Measurements from ENCODE around the gene FAM186B.
A peak's percentile ranks its signal among the peaks of the same experiment; 100 is the strongest.

The FAM186B gene

DNA sequence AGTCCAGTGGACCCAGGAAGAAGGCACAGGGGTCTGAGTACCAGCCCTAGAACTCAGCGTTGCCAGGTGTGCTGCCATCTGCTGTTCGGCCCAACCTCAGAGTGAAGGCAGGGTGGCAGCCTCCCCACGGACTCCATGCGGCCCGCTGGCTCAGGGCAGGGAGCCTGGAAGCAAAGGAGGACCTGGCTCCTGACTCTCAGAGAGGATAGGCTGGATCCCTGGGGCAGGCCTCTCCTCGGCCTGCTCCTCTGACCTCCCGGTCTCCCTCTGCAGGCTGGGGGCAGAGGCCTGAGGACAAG is 47.6 kb downstream of the FAM186B start:
- Histone ChIP-seq H2AFZ (ENCODE audit: low read length) (no peak overlapping the region), H4K20me1 (ENCODE audit: insufficient read depth, low read length) (no peaks in the 10 kb centered on the region), H3F3A (ENCODE audit: insufficient read depth, low read length) (no peaks in the 10 kb centered on the region), H3K27ac (ENCODE audit: low read depth, low read length, poor library complexity, severe bottlenecking) (no peak overlapping the region), H3K79me2 (ENCODE audit: insufficient read depth, low read length) (no peaks in the 10 kb centered on the region), H3K9me2 (ENCODE audit: low read depth, low read length) (no peaks in the 10 kb centered on the region), H3K9me3 (ENCODE audit: low read length) (no peaks in the 10 kb centered on the region), H3K4me2 (ENCODE audit: low read length) (no peak overlapping the region), H3K36me3 (ENCODE audit: insufficient read depth, low read length) (peaks cover 67% of the 10 kb centered on the region), H3K4me3 (ENCODE audit: low read depth, low read length, poor library complexity, severe bottlenecking) (no peak overlapping the region), H3K27me3 (ENCODE audit: insufficient read depth, low read length) (no peaks in the 10 kb centered on the region), H3K9ac (ENCODE audit: low read length) (no peak overlapping the region), H3K4me1 (ENCODE audit: insufficient read depth, low read length, severe bottlenecking) (no peaks in the 10 kb centered on the region)
- TF ChIP-seq EZH2 (IDR thresholded peaks at IDR 0.05; ENCODE audit: borderline replicate concordance, low read length) (no peak), CTCF (IDR thresholded peaks at IDR 0.05; ENCODE audit: low read length) (peak; percentile 45; the same call in 1 of the 2 replicates)

- no peaks in the 10 kb centered on the region for H3K4me1 ChIP-seq (ENCODE audit: insufficient read depth, low read length, severe bottlenecking)
- no peaks in the 10 kb centered on the region for H4K20me1 ChIP-seq (ENCODE audit: insufficient read depth, low read length)
- no peak overlapping the region for H3K4me2 ChIP-seq (ENCODE audit: low read length)
- no peaks in the 10 kb centered on the region for H3K9me3 ChIP-seq (ENCODE audit: low read length)
- H2AFZ ChIP-seq (ENCODE audit: low read length), result no peak overlapping the region
- no peak overlapping the region for H3K4me3 ChIP-seq (ENCODE audit: low read depth, low read length, poor library complexity, severe bottlenecking)
- H3K79me2 ChIP-seq (ENCODE audit: insufficient read depth, low read length), result no peaks in the 10 kb centered on the region
- no peak for TF ChIP-seq EZH2 (IDR thresholded peaks at IDR 0.05; ENCODE audit: borderline replicate concordance, low read length)
- TF ChIP-seq CTCF (IDR thresholded peaks at IDR 0.05; ENCODE audit: low read length), result no peak
- no peaks in the 10 kb centered on the region for H3F3A ChIP-seq (ENCODE audit: insufficient read depth, low read length)
- no peaks in the 10 kb centered on the region for H3K27me3 ChIP-seq (ENCODE audit: insufficient read depth, low read length)
- H3K9me2 ChIP-seq (ENCODE audit: low read depth, low read length), result no peaks in the 10 kb centered on the region
- H3K36me3 ChIP-seq (ENCODE audit: insufficient read depth, low read length), result peaks cover 62% of the 10 kb centered on the region
- H3K27ac ChIP-seq (ENCODE audit: low read depth, low read length, poor library complexity, severe bottlenecking), result no peak overlapping the region
- H3K9ac ChIP-seq (ENCODE audit: low read length), result no peak overlapping the region
Observed at GRCh38 chr12:49557187-49557916, 48.1 kb downstream of the FAM186B start.

- no peaks in the 10 kb centered on the region for H3K4me1 ChIP-seq (ENCODE audit: insufficient read depth, low read length, severe bottlenecking)
- no peaks in the 10 kb centered on the region for H3K27me3 ChIP-seq (ENCODE audit: insufficient read depth, low read length)
- H3K9me2 ChIP-seq (ENCODE audit: low read depth, low read length), result no peaks in the 10 kb centered on the region
- no peak overlapping the region for H3K9ac ChIP-seq (ENCODE audit: low read length)
- H2AFZ ChIP-seq (ENCODE audit: low read length), result no peak overlapping the region
- no peaks in the 10 kb centered on the region for H3K9me3 ChIP-seq (ENCODE audit: low read length)
- no peak overlapping the region for H3K4me2 ChIP-seq (ENCODE audit: low read length)
- H4K20me1 ChIP-seq (ENCODE audit: insufficient read depth, low read length), result no peaks in the 10 kb centered on the region
- no peak overlapping the region for H3K27ac ChIP-seq (ENCODE audit: low read depth, low read length, poor library complexity, severe bottlenecking)
- no peaks in the 10 kb centered on the region for H3K79me2 ChIP-seq (ENCODE audit: insufficient read depth, low read length)
- H3K36me3 ChIP-seq (ENCODE audit: insufficient read depth, low read length), result peaks cover 55% of the 10 kb centered on the region
- no peak for TF ChIP-seq EZH2 (IDR thresholded peaks at IDR 0.05; ENCODE audit: borderline replicate concordance, low read length)
- no peak for TF ChIP-seq CTCF (IDR thresholded peaks at IDR 0.05; ENCODE audit: low read length)
- no peak overlapping the region for H3K4me3 ChIP-seq (ENCODE audit: low read depth, low read length, poor library complexity, severe bottlenecking)
- no peaks in the 10 kb centered on the region for H3F3A ChIP-seq (ENCODE audit: insufficient read depth, low read length)
Observed at GRCh38 chr12:49556391-49557186, 48.9 kb downstream of the FAM186B start.
